Gastroesophageal sphincter (tissue), 4 donors: ENCODE results near the gene HSD11B1L. TPM values are rescaled to one million over a fixed set of nuclear protein-coding genes. Genes with fewer than 3 reads are reported as not detected.

ENCODE experiments used
- ATAC-seq: fragments of 150-250 bp; one replicate; pipeline ENCODE4 v1.9.1; 2016; ENCODE audit warnings: mild to moderate bottlenecking, moderate library complexity
- H3K27ac ChIP-seq, 4 donors: fragments of 200-600 bp; sonication (generic) in 3 of 4; 1 replicate in 3 of 4; 2 replicates in 1 of 4; pipeline ENCODE4 v1.5.1; 2016 to 2019
- H3K27me3 ChIP-seq: fragments of 200-600 bp; sonication (generic); one replicate; pipeline ENCODE4 v1.5.1; 2019
- H3K36me3 ChIP-seq, 2 donors: fragments of 200-600 bp; sonication (generic); one replicate each; pipeline ENCODE4 v1.5.1; 2019; ENCODE audit warnings: control low read depth in 1 of 2
- H3K4me1 ChIP-seq, 3 donors: fragments of 200-600 bp; sonication (generic); 1 replicate in 2 of 3; 2 replicates in 1 of 3; pipeline ENCODE4 v1.5.1; 2016 to 2019; ENCODE audit warnings: control low read depth in 2 of 3
- H3K4me3 ChIP-seq, 2 donors: fragments of 200-600 bp; sonication (generic); one replicate each; pipeline ENCODE4 v1.5.1; 2019; ENCODE audit warnings: mild to moderate bottlenecking in 1 of 2, moderate library complexity in 1 of 2
- H3K9me3 ChIP-seq, 3 donors: fragments of 200-600 bp; sonication (generic); one replicate each; pipeline ENCODE4 v1.5.1; 2017 to 2019; ENCODE audit warnings: control low read depth in 2 of 3
- CTCF ChIP-seq, 4 experiments: fragments of 200-600 bp in 2 of 4; fragments of 450-650 bp in 2 of 4; sonication (generic) in 1 of 4; IDR thresholded peaks; one replicate each; pipeline ENCODE4 v1.5.1; 2017 to 2019; ENCODE audit warnings: antibody characterized with exemption in 4 of 4, mild to moderate bottlenecking in 2 of 4, moderate library complexity in 2 of 4
- EP300 ChIP-seq: sonication (generic); formaldehyde crosslinking; IDR thresholded peaks from one replicate; pipeline ENCODE4 v1.6.1; 2017; ENCODE audit warnings: antibody characterized with exemption, mild to moderate bottlenecking
- POLR2A ChIP-seq, 2 donors: fragments of 450-650 bp; IDR thresholded peaks; one replicate each; pipeline ENCODE4 v1.6.1; 2017; ENCODE audit warnings: antibody characterized with exemption in 2 of 2, mild to moderate bottlenecking in 2 of 2, moderate library complexity in 1 of 2
- POLR2AphosphoS5 ChIP-seq: sonication (generic); formaldehyde crosslinking; IDR thresholded peaks from one replicate; pipeline ENCODE4 v1.6.1; 2017; ENCODE audit warnings: antibody characterized with exemption
- WGBS, 2 donors: methylation state at CpG; one replicate each; pipeline ENCODE4 v1.1.5; 2018; ENCODE audit warnings: low coverage in 1 of 2; 5-methylcytosine and 5-hydroxymethylcytosine counted together
- total RNA-seq, 4 donors: library from RNA; depleted of rRNA; stranded (reverse); fragments of >200 nt; gene quantifications; one replicate each; pipeline ENCODE4 v1.1.0, GENCODE V29; 2016

The HSD11B1L gene
- total RNA-seq, 4 donors from 2014 or later, result 11.2 to 22.9 (median 18.9) TPM

- peaks cover 0 to 100% of the 10 kb centered on the region in 2 donors for H3K36me3 ChIP-seq
- H3K4me1 ChIP-seq, result no peaks in the 10 kb centered on the region
- TF ChIP-seq POLR2A (IDR thresholded peaks at IDR 0.05) (no peak), CTCF (IDR thresholded peaks at IDR 0.05) (no peak), POLR2AphosphoS5 (no peak), EP300 (no peak)
- no peaks in the 10 kb centered on the region for H3K27me3 ChIP-seq
- no peak for ATAC-seq
- no peak overlapping the region for H3K27ac ChIP-seq
- 92% methylated on average over 2 of the region's 2 CpGs; no CpG with 5 or more reads in 1 of the 2 donors for WGBS, 2 donors
- H3K9me3 ChIP-seq, result no peaks in the 10 kb centered on the region
- H3K4me3 ChIP-seq, result no peak overlapping the region
Observed at GRCh38 chr19:5664515-5664914, 16.3 kb upstream of the HSD11B1L start.

- 60 to 73% methylated on average over 3 to 10 of the region's 10 CpGs for WGBS, 2 donors
- H3K27me3 ChIP-seq, result no peaks in the 10 kb centered on the region
- peaks cover 0 to 94% of the 10 kb centered on the region in 2 donors for H3K36me3 ChIP-seq
- H3K4me1 ChIP-seq, result no peaks in the 10 kb centered on the region
- no peak for TF ChIP-seq POLR2A (IDR thresholded peaks at IDR 0.05)
- TF ChIP-seq CTCF (IDR thresholded peaks at IDR 0.05), result no peak
- TF ChIP-seq POLR2AphosphoS5, result no peak
- TF ChIP-seq EP300, result no peak
- H3K4me3 ChIP-seq, result no peak overlapping the region
- H3K9me3 ChIP-seq, result no peaks in the 10 kb centered on the region
- ATAC-seq, result no peak
- H3K27ac ChIP-seq, result no peak overlapping the region
Observed at GRCh38 chr19:5665781-5666513, 14.9 kb upstream of the HSD11B1L start.

- Histone ChIP-seq H3K27me3 (no peaks in the 10 kb centered on the region), H3K4me1 (no peaks in the 10 kb centered on the region), H3K36me3 (peaks cover 0 to 94% of the 10 kb centered on the region in 2 donors), H3K9me3 (no peaks in the 10 kb centered on the region), H3K4me3 (no peak overlapping the region), H3K27ac (no peak overlapping the region)
- ATAC-seq, result no peak
- 76% methylated on average over 3 of the region's 26 CpGs; no CpG with 5 or more reads in 1 of the 2 donors for WGBS, 2 donors
- TF ChIP-seq CTCF (IDR thresholded peaks at IDR 0.05) (no peak), EP300 (no peak), POLR2AphosphoS5 (no peak), POLR2A (IDR thresholded peaks at IDR 0.05) (no peak)
Observed at GRCh38 chr19:5666921-5667610, 13.8 kb upstream of the HSD11B1L start.

GRCh38 chr19:5667751-5668271 lies 13.0 kb upstream of the HSD11B1L start:
- H3K27ac ChIP-seq, result no peak overlapping the region
- no peak overlapping the region for H3K4me3 ChIP-seq
- no peaks in the 10 kb centered on the region for H3K9me3 ChIP-seq
- no peaks in the 10 kb centered on the region for H3K27me3 ChIP-seq
- no peak for ATAC-seq
- H3K36me3 ChIP-seq, result peaks cover 0 to 87% of the 10 kb centered on the region in 2 donors
- WGBS, 2 donors, result 100% methylated on average over 1 of the region's 22 CpGs; no CpG with 5 or more reads in 1 of the 2 donors
- no peaks in the 10 kb centered on the region for H3K4me1 ChIP-seq
- TF ChIP-seq POLR2A (IDR thresholded peaks at IDR 0.05) (no peak), POLR2AphosphoS5 (no peak), CTCF (IDR thresholded peaks at IDR 0.05) (no peak), EP300 (no peak)
